ENCODE data around the gene PLXNA4.

Gene PLXNA4

GRCh38 chr7:132386201-132386681, 190.0 kb downstream of the PLXNA4 start:
- in situ Hi-C loops (cut with HindIII; ENCODE audit: low pct_ligation_motif_present, low sequenced_read_pairs), result no loop called here
- Histone ChIP-seq H3K27ac (no peak overlapping the region), H3K36me3 (replicated peaks) (no peaks in the 10 kb centered on the region), H3K4me3 (ENCODE audit: low read depth, low read length) (no peak overlapping the region), H3K27me3 (replicated peaks) (no peaks in the 10 kb centered on the region)
- DNase-seq, result no peak
- no peak for TF ChIP-seq CTCF (IDR thresholded peaks at IDR 0.05; ENCODE audit: low read depth, low read length, missing control alignments)

GRCh38 chr7:132383962-132384361, 192.3 kb downstream of the PLXNA4 start:
- in situ Hi-C loops (cut with HindIII; ENCODE audit: low pct_ligation_motif_present, low sequenced_read_pairs), result no loop called here
- H3K4me3 ChIP-seq (ENCODE audit: low read depth, low read length), result no peak overlapping the region
- no peak for TF ChIP-seq CTCF (IDR thresholded peaks at IDR 0.05; ENCODE audit: low read depth, low read length, missing control alignments)

GRCh38 chr7:132381742-132382472, 194.4 kb downstream of the PLXNA4 start:
- H3K27ac ChIP-seq, result no peak overlapping the region
- in situ Hi-C loops (cut with HindIII; ENCODE audit: low pct_ligation_motif_present, low sequenced_read_pairs), result no loop called here
- no peaks in the 10 kb centered on the region for H3K27me3 ChIP-seq (replicated peaks)
- no peak for TF ChIP-seq CTCF (IDR thresholded peaks at IDR 0.05; ENCODE audit: low read depth, low read length, missing control alignments)
- H3K36me3 ChIP-seq (replicated peaks), result no peaks in the 10 kb centered on the region
- no peak for DNase-seq
- no peak overlapping the region for H3K4me3 ChIP-seq (ENCODE audit: low read depth, low read length)

More at GRCh38 chr7:132383962-132384361, 192.3 kb downstream of the PLXNA4 start:
- no peaks in the 10 kb centered on the region for H3K36me3 ChIP-seq (replicated peaks)
- no peak overlapping the region for H3K27ac ChIP-seq
- no peaks in the 10 kb centered on the region for H3K27me3 ChIP-seq (replicated peaks)
- no peak for DNase-seq

GRCh38 chr7:132380059-132380458, 196.2 kb downstream of the PLXNA4 start:
- H3K36me3 ChIP-seq (replicated peaks), result no peaks in the 10 kb centered on the region
- no peak for DNase-seq
- no peak overlapping the region for H3K4me3 ChIP-seq (ENCODE audit: low read depth, low read length)
- in situ Hi-C loops (cut with HindIII; ENCODE audit: low pct_ligation_motif_present, low sequenced_read_pairs), result no loop called here
- H3K27ac ChIP-seq, result no peak overlapping the region
- H3K27me3 ChIP-seq (replicated peaks), result no peaks in the 10 kb centered on the region
- TF ChIP-seq CTCF (IDR thresholded peaks at IDR 0.05; ENCODE audit: low read depth, low read length, missing control alignments), result no peak

GRCh38 chr7:132379292-132379691, 197.0 kb downstream of the PLXNA4 start:
- Histone ChIP-seq H3K27me3 (replicated peaks) (no peaks in the 10 kb centered on the region), H3K27ac (no peak overlapping the region), H3K36me3 (replicated peaks) (no peaks in the 10 kb centered on the region), H3K4me3 (ENCODE audit: low read depth, low read length) (no peak overlapping the region)
- no peak for TF ChIP-seq CTCF (IDR thresholded peaks at IDR 0.05; ENCODE audit: low read depth, low read length, missing control alignments)
- no peak for DNase-seq
- in situ Hi-C loops (cut with HindIII; ENCODE audit: low pct_ligation_motif_present, low sequenced_read_pairs), result no loop called here

Data from brain microvascular endothelial cell (primary cell).